ENCODE results near the gene ITGAL. TPM values are rescaled to one million over a fixed set of nuclear protein-coding genes. Genes with fewer than 3 reads are reported as not detected.
"Not testable (repeated sequence)": the region's sequence is repeated elsewhere in the genome, so short reads cannot be mapped to it uniquely, and the experiment has no call there.

ITGAL gene
- total and polyA plus RNA-seq, 3 donors from 2014 or later = 2.8 to 6.7 (median 5.0) TPM

DNA sequence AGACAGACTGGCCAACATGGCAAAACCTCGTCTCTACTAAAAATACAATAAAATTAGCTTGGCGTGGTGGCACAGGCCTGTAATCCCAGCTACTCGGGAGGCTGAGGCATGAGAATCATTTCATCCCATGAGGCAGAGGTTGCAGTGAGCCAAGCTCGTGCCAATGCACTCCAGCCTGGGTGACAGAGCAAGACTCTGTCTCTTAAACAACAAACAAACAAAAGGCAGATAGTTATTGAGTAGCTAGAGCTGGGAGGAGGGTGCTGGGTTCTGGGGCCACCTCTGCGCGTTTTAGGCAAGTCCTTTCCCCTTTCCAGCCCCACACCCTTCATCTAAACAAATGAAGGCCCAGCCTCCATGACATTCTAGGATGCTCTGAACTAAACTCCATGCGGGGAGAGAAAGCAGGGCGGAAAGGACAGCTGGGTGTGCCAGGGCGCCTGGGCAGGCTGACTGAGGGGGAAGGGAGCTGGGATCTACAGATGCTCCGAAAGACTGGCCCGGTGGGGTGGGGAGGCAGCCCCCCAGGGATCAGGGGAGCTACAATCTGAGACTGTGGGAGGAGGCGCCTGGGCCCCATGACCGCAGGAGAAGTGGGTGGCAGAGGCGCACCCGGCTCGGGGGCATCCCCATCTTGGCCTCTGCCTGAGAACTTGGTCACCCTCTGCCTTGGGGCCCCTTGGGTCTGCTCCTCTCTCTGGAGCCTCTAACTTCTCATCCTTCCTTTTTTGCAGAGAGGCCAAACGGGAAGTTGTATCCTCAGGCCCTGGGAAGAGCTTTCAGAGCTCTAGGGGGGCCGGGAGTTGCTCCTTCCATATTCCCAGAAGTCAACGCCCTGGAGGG lies 910 bp downstream of the ITGAL start:
- intact Hi-C loops (cut with DNase I; ENCODE audit: low total_unique reads) = no loop called here
- Histone ChIP-seq H3K9me3 (no peaks in the 10 kb centered on the region), H3K27ac (no peak overlapping the region), H3K27me3 (no peaks in the 10 kb centered on the region), H3K36me3 (ENCODE audit: low read depth, missing control alignments) (no peaks in the 10 kb centered on the region), H3K4me1 (no peaks in the 10 kb centered on the region), H3K4me3 (peak overlapping the region in 1 of 2 donors; percentile 31)
- no peak for TF ChIP-seq POLR2A (IDR thresholded peaks at IDR 0.05)
- TF ChIP-seq, protein P1, sequence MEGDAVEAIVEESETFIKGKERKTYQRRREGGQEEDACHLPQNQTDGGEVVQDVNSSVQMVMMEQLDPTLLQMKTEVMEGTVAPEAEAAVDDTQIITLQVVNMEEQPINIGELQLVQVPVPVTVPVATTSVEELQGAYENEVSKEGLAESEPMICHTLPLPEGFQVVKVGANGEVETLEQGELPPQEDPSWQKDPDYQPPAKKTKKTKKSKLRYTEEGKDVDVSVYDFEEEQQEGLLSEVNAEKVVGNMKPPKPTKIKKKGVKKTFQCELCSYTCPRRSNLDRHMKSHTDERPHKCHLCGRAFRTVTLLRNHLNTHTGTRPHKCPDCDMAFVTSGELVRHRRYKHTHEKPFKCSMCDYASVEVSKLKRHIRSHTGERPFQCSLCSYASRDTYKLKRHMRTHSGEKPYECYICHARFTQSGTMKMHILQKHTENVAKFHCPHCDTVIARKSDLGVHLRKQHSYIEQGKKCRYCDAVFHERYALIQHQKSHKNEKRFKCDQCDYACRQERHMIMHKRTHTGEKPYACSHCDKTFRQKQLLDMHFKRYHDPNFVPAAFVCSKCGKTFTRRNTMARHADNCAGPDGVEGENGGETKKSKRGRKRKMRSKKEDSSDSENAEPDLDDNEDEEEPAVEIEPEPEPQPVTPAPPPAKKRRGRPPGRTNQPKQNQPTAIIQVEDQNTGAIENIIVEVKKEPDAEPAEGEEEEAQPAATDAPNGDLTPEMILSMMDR (IDR thresholded peaks at IDR 0.05) = no peak
- WGBS, 2 donors = 52 to 53% methylated on average over 13 to 18 of the region's 19 CpGs
- DNase-seq = no peak

GRCh38 chr16:30474074-30474452 lies 1.5 kb downstream of the ITGAL start:
- WGBS, 2 donors = 10 to 30% methylated on average over 13 of the region's 35 CpGs
- H3K9me3 ChIP-seq = no peaks in the 10 kb centered on the region
- TF ChIP-seq POLR2A (IDR thresholded peaks at IDR 0.05) = no peak
- TF ChIP-seq, protein P1 (IDR thresholded peaks at IDR 0.05) = no peak
- peak overlapping the region in 1 of 2 donors; percentile 31 for H3K4me3 ChIP-seq
- H3K4me1 ChIP-seq = no peaks in the 10 kb centered on the region
- H3K36me3 ChIP-seq (ENCODE audit: low read depth, missing control alignments) = no peaks in the 10 kb centered on the region
- DNase-seq = no peak
- no peaks in the 10 kb centered on the region for H3K27me3 ChIP-seq
- intact Hi-C loops (cut with DNase I; ENCODE audit: low total_unique reads) = no loop called here
- H3K27ac ChIP-seq = no peak overlapping the region

GRCh38 chr16:30474684-30475083 lies 2.1 kb downstream of the ITGAL start:
- TF ChIP-seq, protein P1 (IDR thresholded peaks at IDR 0.05) = no peak
- TF ChIP-seq POLR2A (IDR thresholded peaks at IDR 0.05) = no peak
- no peaks in the 10 kb centered on the region for H3K9me3 ChIP-seq
- no peak overlapping the region for H3K4me3 ChIP-seq
- H3K27ac ChIP-seq = no peak overlapping the region
- H3K36me3 ChIP-seq (ENCODE audit: low read depth, missing control alignments) = no peaks in the 10 kb centered on the region
- 64 to 76% methylated on average over 7 of the region's 7 CpGs for WGBS, 2 donors
- no peaks in the 10 kb centered on the region for H3K4me1 ChIP-seq
- no peak for DNase-seq
- no peaks in the 10 kb centered on the region for H3K27me3 ChIP-seq
- intact Hi-C loops (cut with DNase I; ENCODE audit: low total_unique reads) = no loop called here

GRCh38 chr16:30476991-30477390 lies 4.4 kb downstream of the ITGAL start:
- Histone ChIP-seq H3K27ac (no peak overlapping the region), H3K4me3 (no peak overlapping the region), H3K4me1 (no peaks in the 10 kb centered on the region), H3K36me3 (ENCODE audit: low read depth, missing control alignments) (no peaks in the 10 kb centered on the region), H3K9me3 (no peaks in the 10 kb centered on the region), H3K27me3 (no peaks in the 10 kb centered on the region)
- 72 to 76% methylated on average over 3 of the region's 3 CpGs for WGBS, 2 donors
- TF ChIP-seq, protein P1 (IDR thresholded peaks at IDR 0.05) = no peak
- no peak for TF ChIP-seq POLR2A (IDR thresholded peaks at IDR 0.05)
- intact Hi-C loops (cut with DNase I; ENCODE audit: low total_unique reads) = no loop called here
- no peak for DNase-seq

DNA sequence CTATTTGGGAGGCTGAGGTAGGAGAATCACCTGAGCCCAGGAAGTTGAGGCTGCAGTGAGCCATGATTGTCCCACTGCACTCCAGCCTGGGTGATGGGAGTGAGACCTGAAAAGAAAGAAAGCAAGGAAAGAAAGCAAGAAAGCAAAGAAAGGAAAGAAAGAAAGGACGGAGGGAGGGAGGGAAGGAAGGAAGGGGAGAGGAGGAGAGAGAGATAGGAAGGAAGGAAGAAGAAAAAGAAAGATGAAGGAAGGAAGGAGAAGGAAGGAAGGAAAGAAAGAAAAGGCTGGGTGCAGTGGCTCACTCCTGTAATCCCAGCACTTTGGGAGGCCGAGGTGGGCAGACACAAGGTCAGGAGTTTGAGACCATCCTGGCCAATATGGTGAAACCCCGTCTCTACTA lies 5.2 kb downstream of the ITGAL start:
- 82 to 85% methylated on average over 3 of the region's 3 CpGs for WGBS, 2 donors
- H3K36me3 ChIP-seq (ENCODE audit: low read depth, missing control alignments); DNase-seq; H3K27ac ChIP-seq; H3K9me3 ChIP-seq; H3K4me1 ChIP-seq; H3K27me3 ChIP-seq; intact Hi-C loops (cut with DNase I; ENCODE audit: low total_unique reads); H3K4me3 ChIP-seq: not testable (repeated sequence)

All from testis (tissue), 3 donors.